ENCODE measurements around the gene SMIM45.

Gene SMIM45

DNA sequence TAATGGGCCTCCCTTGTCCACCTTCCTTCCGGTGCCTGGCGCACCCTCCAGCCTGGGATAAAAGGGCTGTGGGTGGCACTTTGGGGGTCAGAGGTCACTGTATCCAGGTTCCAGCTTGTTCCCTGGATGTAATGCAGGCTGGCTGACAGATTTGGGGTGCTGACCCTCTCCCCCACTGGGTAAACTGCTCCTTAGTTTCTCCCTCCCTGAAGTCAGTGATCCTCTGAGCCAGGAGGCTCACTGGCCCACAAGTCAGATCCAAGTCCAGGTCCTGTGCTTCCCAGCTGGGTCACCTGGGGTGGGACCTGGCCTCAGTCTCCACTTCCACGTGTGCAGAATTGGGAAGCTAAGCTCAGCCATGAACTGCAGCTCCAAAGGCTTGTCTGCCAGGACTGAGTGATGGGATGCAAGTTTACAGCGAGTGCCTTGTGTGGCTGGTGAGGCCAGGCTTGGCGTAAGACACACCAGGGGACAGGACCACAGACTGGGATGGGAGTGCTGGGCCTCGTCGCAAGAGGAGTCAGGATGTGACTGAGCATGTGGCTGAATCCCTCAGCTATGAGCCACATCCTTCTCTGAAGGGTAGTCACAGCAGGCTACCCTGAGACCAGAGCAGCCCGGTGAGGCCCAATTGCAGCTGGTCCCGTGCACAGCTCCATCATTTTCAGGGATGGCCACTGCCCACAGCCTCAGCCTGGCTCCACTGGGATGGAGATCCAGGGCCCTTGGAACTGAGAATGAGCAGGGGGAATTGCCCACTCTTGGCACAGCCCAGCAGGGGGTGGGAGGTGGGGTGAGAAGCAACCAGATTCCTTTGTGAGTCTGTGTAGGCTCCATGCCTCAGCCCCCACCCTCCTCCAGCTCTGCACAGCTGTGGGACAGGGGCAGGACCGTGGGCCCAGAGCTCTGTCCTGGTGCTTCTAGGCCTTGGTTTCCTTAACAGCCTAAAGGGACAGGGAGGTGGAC, 44.2 kb upstream of the SMIM45 start:
- peaks cover 7 to 18% of the 10 kb centered on the region in 2 experiments for H3K36me3 ChIP-seq (ENCODE audit: control insufficient read depth in 2 of 2, extremely low read depth in 1 of 2, insufficient read depth in 2 of 2, low read length in 2 of 2)
- ChIA-PET CTCF (interaction anchor here (1.1 to 2.8 kb wide), 6 partner anchors 18 to 536 kb away, joined by 3 to 16 read pairs (median 5); partner anchors contain the start of gene TNFRSF13C), POLR2A (no interaction called here)
- dilution Hi-C loops (cut with MboI; ENCODE audit: extremely low pct_ligation_motif_present, low sequenced_read_pairs): no loop called here
- TF ChIP-seq POLR2AphosphoS5 (IDR thresholded peaks at IDR 0.05; ENCODE audit: insufficient read depth, low read depth, low read length) (peak; percentile 12), GATA2 (IDR thresholded peaks at IDR 0.05; ENCODE audit: insufficient read depth, insufficient read length, low read depth, low read length) (no peak)
- no TSS peak for BruUV-seq (replicated peaks)
- H3K4me1 ChIP-seq (ENCODE audit: control insufficient read depth, extremely low read depth, insufficient read depth, low read length): peaks cover 6% of the 10 kb centered on the region
- H3K79me2 ChIP-seq (ENCODE audit: control insufficient read depth, insufficient read depth, low read length): no peaks in the 10 kb centered on the region
- no peak overlapping the region for H3K27ac ChIP-seq (ENCODE audit: insufficient read depth, low read depth, low read length)
- no peaks in the 10 kb centered on the region for H3K9me3 ChIP-seq (replicated peaks; ENCODE audit: control insufficient read depth, insufficient read depth, low read length)
- no peak overlapping the region for H2AFZ ChIP-seq (ENCODE audit: low read depth, low read length)
- H3K9me1 ChIP-seq (replicated peaks; ENCODE audit: control insufficient read depth, extremely low read depth, insufficient read depth, low read length): no peaks in the 10 kb centered on the region
- FAIRE-seq (no peak), DNase-seq (ENCODE audit: low read depth, low spot score) (no peak)
- no peak overlapping the region for H3K4me2 ChIP-seq (ENCODE audit: insufficient read depth, low read length)
- H3K4me3 ChIP-seq (replicated peaks in 1 of 3; ENCODE audit: insufficient read depth in 1 of 3, low read depth in 1 of 3, low read length in 3 of 3): no peak overlapping the region
- H3K9ac ChIP-seq (replicated peaks; ENCODE audit: extremely low read depth, insufficient read depth, low read length): no peak overlapping the region
- intact Hi-C loops (cut with micrococcal nuclease): no loop called here
- peaks cover 20 to 33% of the 10 kb centered on the region in 2 experiments for H3K27me3 ChIP-seq (ENCODE audit: control insufficient read depth in 2 of 2, insufficient read depth in 2 of 2, low read length in 2 of 2)
- no peaks in the 10 kb centered on the region for H4K20me1 ChIP-seq (replicated peaks; ENCODE audit: control insufficient read depth, extremely low read depth, insufficient read depth, low read length)

- Histone ChIP-seq H3K79me2 (ENCODE audit: control insufficient read depth, insufficient read depth, low read length) (no peaks in the 10 kb centered on the region), H3K4me2 (ENCODE audit: insufficient read depth, low read length) (no peak overlapping the region), H3K36me3 (ENCODE audit: control insufficient read depth in 2 of 2, extremely low read depth in 1 of 2, insufficient read depth in 2 of 2, low read length in 2 of 2) (peaks cover 7 to 12% of the 10 kb centered on the region in 2 experiments), H4K20me1 (replicated peaks; ENCODE audit: control insufficient read depth, extremely low read depth, insufficient read depth, low read length) (no peaks in the 10 kb centered on the region), H3K4me3 (replicated peaks in 1 of 3; ENCODE audit: insufficient read depth in 1 of 3, low read depth in 1 of 3, low read length in 3 of 3) (no peak overlapping the region), H2AFZ (ENCODE audit: low read depth, low read length) (no peak overlapping the region), H3K27me3 (ENCODE audit: control insufficient read depth in 2 of 2, insufficient read depth in 2 of 2, low read length in 2 of 2) (peaks cover 29 to 41% of the 10 kb centered on the region in 2 experiments), H3K4me1 (ENCODE audit: control insufficient read depth, extremely low read depth, insufficient read depth, low read length) (peaks cover 6% of the 10 kb centered on the region), H3K9me3 (replicated peaks; ENCODE audit: control insufficient read depth, insufficient read depth, low read length) (no peaks in the 10 kb centered on the region), H3K9me1 (replicated peaks; ENCODE audit: control insufficient read depth, extremely low read depth, insufficient read depth, low read length) (no peaks in the 10 kb centered on the region), H3K9ac (replicated peaks; ENCODE audit: extremely low read depth, insufficient read depth, low read length) (no peak overlapping the region), H3K27ac (ENCODE audit: insufficient read depth, low read depth, low read length) (no peak overlapping the region)
- DNase-seq (ENCODE audit: low read depth, low spot score) (no peak), FAIRE-seq (no peak)
- TF ChIP-seq POLR2AphosphoS5 (IDR thresholded peaks at IDR 0.05; ENCODE audit: insufficient read depth, low read depth, low read length): no peak
- ChIA-PET POLR2A (no interaction called here), CTCF (interaction anchor here (1.1 to 4.5 kb wide), 6 partner anchors 17 to 212 kb away, joined by 3 to 28 read pairs (median 9); partner anchors contain the start of gene TNFRSF13C)
- dilution Hi-C loops (cut with MboI; ENCODE audit: extremely low pct_ligation_motif_present, low sequenced_read_pairs) (no loop called here), intact Hi-C loops (cut with micrococcal nuclease) (no loop called here)
- no TSS peak for BruUV-seq (replicated peaks)
These were observed 43.3 kb upstream of the SMIM45 start for GRCh38 chr22:41908411-41909309.

All from endothelial cell of umbilical vein (primary cell).